ENCODE results near the gene KHDC3L. TPM values are rescaled to one million over a fixed set of nuclear protein-coding genes. Genes with fewer than 3 reads are reported as not detected.
A peak's percentile ranks its signal among the peaks of the same experiment; 100 is the strongest.
"Not testable (repeated sequence)": the region's sequence is repeated elsewhere in the genome, so short reads cannot be mapped to it uniquely, and the experiment has no call there.

Gene KHDC3L
- total RNA-seq, 2 donors from 2014 or later: not detected

DNA sequence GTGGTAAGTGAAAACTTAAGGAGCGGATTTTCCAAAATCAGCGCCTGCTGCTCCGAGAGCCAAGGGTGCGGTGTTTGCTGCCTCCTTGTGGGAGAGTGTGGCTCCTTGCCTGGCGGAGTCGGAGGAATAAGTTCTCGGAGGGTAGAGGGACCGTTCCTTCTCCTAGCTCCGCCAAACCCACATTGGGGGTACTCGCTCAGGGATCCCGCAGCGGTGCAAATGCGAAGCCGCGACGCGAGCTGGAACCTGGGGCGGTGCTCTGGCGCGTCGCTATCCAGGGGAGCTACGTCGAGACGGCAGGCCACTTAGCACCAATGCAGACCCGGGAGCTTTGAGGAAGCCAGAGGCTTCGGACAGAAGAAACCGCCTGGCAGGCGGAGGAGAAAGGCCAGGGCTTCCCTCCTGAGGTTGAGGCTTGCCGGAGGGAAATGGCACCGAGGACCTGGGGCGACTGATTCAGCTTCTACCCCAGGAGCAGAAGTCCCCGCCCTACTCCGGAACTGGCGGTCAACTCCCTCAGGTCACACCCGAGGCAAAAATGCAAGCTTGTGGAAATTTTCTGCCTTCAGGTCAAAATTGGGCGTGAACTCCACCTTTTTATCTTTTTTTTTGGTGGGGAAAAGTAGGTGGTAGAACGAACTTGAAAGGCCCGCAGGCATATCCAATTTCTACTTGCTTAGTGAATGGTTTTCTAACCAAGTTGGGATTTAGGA lies 26.5 kb downstream of the KHDC3L start:
- H3K4me1 Mint-ChIP-seq: peaks cover 12% of the 10 kb centered on the region
- peak overlapping the region; percentile 86 for H3K4me3 Mint-ChIP-seq
- ATAC-seq (replicated peaks): peak; percentile 92
- no peaks in the 10 kb centered on the region for H3K9me3 Mint-ChIP-seq
- H3K27ac Mint-ChIP-seq: peak overlapping the region; percentile 82
- H3K27me3 Mint-ChIP-seq: no peaks in the 10 kb centered on the region
- H3K36me3 Mint-ChIP-seq (ENCODE audit: low read depth): no peaks in the 10 kb centered on the region

GRCh38 chr6:73389854-73390253 lies 27.4 kb downstream of the KHDC3L start:
- Mint-ChIP-seq H3K36me3 (ENCODE audit: low read depth) (no peaks in the 10 kb centered on the region), H3K27me3 (no peaks in the 10 kb centered on the region), H3K9me3 (no peaks in the 10 kb centered on the region), H3K4me1 (peaks cover 12% of the 10 kb centered on the region), H3K4me3 (peak overlapping the region; percentile 86), H3K27ac (peak overlapping the region; percentile 82)
- no peak for ATAC-seq (replicated peaks)

DNA sequence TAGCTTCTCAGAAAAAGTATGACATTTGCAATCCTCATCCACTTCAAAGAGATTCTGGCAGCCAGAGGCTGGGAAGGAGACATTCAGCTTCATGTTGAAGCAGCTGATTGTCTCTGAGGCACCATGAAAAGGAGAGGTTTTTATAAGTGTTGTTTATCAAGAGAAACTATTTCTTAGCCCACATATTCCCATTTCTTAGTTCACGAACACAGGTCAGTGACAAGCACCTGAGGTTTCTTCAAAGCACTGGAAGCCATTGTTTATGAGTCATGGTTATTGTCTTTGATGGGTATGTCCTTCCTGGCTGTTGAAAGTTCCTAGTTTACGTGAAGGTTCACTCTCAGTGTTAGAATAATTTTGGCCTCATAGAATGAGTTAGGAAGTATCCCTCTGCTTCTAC lies 29.2 kb downstream of the KHDC3L start:
- Mint-ChIP-seq H3K27me3 (no peaks in the 10 kb centered on the region), H3K9me3 (no peaks in the 10 kb centered on the region), H3K4me3 (peak overlapping the region; percentile 71), H3K27ac (peak overlapping the region; percentile 83), H3K4me1 (peaks cover 12% of the 10 kb centered on the region), H3K36me3 (ENCODE audit: low read depth) (no peaks in the 10 kb centered on the region)
- peak; percentile 66 for ATAC-seq (replicated peaks)

DNA sequence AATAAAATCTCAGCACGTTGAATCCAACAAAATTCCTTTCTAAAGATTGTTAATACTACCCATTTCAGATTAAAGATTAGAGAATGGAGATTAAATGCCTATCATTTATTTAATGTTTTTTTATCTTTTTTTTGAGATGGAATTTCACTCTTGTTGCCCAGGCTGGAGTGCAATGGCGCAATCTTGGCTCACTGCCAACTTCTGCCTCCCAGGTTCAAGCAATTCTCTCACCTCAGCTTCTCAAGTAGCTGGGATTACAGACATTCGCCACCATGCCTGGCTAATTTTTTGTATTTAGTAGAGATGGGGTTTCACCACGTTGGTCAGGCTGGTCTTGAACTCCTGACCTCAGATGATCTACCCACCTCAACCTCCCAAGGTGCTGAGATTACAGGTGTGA lies 29.7 kb downstream of the KHDC3L start:
- H3K27ac Mint-ChIP-seq: peak overlapping the region; percentile 83
- ATAC-seq (replicated peaks); H3K9me3 Mint-ChIP-seq; H3K36me3 Mint-ChIP-seq (ENCODE audit: low read depth); H3K27me3 Mint-ChIP-seq: not testable (repeated sequence)
- H3K4me1 Mint-ChIP-seq: peaks cover 12% of the 10 kb centered on the region
- H3K4me3 Mint-ChIP-seq: peak overlapping the region; percentile 71

DNA sequence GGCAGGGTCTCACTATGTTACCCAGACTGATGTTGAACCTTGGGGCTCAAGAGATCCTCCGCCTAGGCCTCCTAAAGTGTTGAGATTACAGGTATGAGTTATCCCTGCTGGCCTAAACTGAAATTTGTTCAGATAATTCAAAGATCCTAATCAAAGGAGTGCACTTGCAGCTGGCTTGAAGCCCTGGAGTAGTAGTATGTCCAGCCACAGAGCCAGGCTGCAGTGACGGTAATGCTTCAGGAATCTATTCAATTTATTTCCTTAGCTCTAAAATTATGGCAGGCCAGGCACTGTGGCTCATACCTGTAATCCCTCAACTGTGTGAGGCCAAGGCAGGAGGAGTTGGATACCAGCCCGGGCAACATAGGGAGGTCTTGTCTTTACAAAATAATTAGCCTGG lies 30.8 kb downstream of the KHDC3L start:
- ATAC-seq (replicated peaks): no peak
- Mint-ChIP-seq H3K36me3 (ENCODE audit: low read depth) (no peaks in the 10 kb centered on the region), H3K27ac (no peak overlapping the region), H3K4me3 (no peak overlapping the region), H3K4me1 (peaks cover 12% of the 10 kb centered on the region), H3K27me3 (no peaks in the 10 kb centered on the region), H3K9me3 (no peaks in the 10 kb centered on the region)

DNA sequence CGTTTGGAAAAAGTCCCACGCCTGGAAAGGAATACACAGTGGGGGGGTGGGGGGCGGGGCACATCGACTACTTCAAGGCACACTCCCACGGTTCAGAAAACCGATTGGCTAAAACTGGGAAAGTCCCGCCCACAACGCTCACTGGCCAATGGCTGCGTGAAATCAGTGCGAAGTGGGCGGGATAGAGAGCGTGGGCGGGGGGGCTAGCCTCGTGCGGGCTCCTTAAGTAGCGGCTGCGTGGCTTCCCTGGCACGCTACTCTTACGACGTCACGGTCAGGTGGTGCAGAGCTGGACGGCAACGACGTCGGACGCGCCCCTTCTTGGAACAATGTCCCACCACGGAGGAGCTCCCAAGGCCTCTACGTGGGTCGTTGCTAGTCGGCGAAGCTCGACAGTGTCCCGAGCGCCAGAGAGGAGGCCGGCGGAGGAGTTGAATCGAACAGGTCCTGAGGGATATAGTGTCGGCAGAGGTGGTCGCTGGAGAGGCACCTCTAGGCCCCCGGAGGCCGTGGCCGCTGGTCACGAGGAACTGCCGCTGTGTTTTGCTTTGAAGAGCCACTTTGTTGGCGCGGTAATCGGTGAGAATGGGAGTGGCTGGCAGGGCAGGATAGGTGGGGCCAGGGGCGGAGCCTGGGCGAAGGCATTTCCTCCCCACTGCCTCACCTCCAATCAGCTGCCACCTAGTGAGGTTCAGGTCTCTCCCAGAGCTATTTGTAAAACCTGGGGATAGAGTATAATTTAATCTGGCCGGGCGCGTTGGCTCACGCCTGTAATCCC lies 32.3 kb downstream of the KHDC3L start, which contains the start of gene DDX43:
DDX43 (plus strand) TSS at position 252 of the 778 bp plus-strand sequence; CDS start at position 330, 78 bp downstream.
- Mint-ChIP-seq H3K27ac (peak within 1 kb of the TSS; percentile 46), H3K36me3 (ENCODE audit: low read depth) (no peaks in the 10 kb centered on the region), H3K4me3 (peak within 1 kb of the TSS; percentile 57), H3K9me3 (no peaks in the 10 kb centered on the region), H3K4me1 (peaks cover 12% of the 10 kb centered on the region), H3K27me3 (no peaks in the 10 kb centered on the region)
- ATAC-seq (replicated peaks): peak; percentile 57

- no peak overlapping the region for H3K27ac Mint-ChIP-seq
- ATAC-seq (replicated peaks): no peak
- H3K9me3 Mint-ChIP-seq: no peaks in the 10 kb centered on the region
- H3K36me3 Mint-ChIP-seq (ENCODE audit: low read depth): no peaks in the 10 kb centered on the region
- H3K4me1 Mint-ChIP-seq: peaks cover 12% of the 10 kb centered on the region
- H3K4me3 Mint-ChIP-seq: no peak overlapping the region
- H3K27me3 Mint-ChIP-seq: no peaks in the 10 kb centered on the region
These were observed 33.4 kb downstream of the KHDC3L start for GRCh38 chr6:73395875-73396274.

DNA sequence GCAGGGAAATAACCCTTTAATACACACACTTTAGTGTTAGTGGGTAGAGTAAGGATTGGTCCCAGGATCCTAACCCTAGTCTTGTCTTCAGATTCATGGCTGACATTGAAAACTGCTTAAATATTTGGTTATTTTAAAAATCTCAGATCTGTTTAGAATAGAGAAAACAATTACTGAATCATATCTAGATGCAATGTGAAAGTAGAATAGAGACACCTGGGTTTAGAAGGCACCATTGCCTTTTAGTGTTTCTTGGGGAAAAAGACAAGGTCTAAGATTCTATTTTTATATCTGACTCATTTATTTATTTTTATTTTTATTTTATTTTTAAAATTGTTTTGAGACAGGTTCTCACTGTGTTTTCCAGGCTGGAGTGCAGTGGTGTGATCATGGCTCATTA lies 38.2 kb downstream of the KHDC3L start:
- no peak for ATAC-seq (replicated peaks)
- no peaks in the 10 kb centered on the region for H3K4me1 Mint-ChIP-seq
- no peak overlapping the region for H3K4me3 Mint-ChIP-seq
- no peaks in the 10 kb centered on the region for H3K9me3 Mint-ChIP-seq
- no peak overlapping the region for H3K27ac Mint-ChIP-seq
- H3K36me3 Mint-ChIP-seq (ENCODE audit: low read depth): no peaks in the 10 kb centered on the region
- no peaks in the 10 kb centered on the region for H3K27me3 Mint-ChIP-seq

GRCh38 chr6:73409395-73409794 lies 46.9 kb downstream of the KHDC3L start:
- no peaks in the 10 kb centered on the region for H3K4me1 Mint-ChIP-seq
- peaks cover 4% of the 10 kb centered on the region for H3K36me3 Mint-ChIP-seq (ENCODE audit: low read depth)
- H3K4me3 Mint-ChIP-seq: no peak overlapping the region
- H3K27ac Mint-ChIP-seq: no peak overlapping the region
- H3K27me3 Mint-ChIP-seq: no peaks in the 10 kb centered on the region
- H3K9me3 Mint-ChIP-seq: no peaks in the 10 kb centered on the region
- ATAC-seq (replicated peaks): no peak

DNA sequence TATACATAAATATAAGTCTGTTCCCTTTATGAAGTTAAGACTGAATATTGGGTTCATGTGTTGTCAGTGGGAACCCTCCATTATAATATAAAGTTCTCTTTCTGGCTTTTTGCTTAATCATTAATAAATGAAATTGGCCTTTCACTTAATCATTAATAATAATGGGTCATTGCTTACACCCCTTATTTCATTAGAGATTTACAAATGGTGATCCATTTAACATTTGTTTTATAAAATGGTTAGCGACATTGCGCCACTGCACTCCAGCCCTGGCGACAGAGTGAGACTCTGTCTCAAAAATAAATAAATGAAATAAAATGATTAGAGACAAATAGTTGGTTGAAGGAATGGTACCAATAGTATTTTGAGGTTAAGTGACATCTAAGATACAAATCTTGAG lies 50.6 kb downstream of the KHDC3L start:
- Mint-ChIP-seq H3K4me1 (peaks cover 4% of the 10 kb centered on the region), H3K27ac (no peak overlapping the region), H3K36me3 (ENCODE audit: low read depth) (peaks cover 28% of the 10 kb centered on the region), H3K4me3 (no peak overlapping the region), H3K27me3 (no peaks in the 10 kb centered on the region), H3K9me3 (no peaks in the 10 kb centered on the region)
- no peak for ATAC-seq (replicated peaks)

Other genes with a start within 250 kb of the KHDC3L start
- not detected for gene KHDC1L, start 137.2 kb upstream of the KHDC3L start, total RNA-seq
- gene KHDC1, start 99.5 kb upstream of the KHDC3L start, total RNA-seq: 1 to 10 TPM; 5.1 to 7.7 TPM
- not detected for gene DPPA5, start 8.4 kb upstream of the KHDC3L start, total RNA-seq
- 1 to 10 TPM in 1 of 2 donors, under 1 TPM in 1; 0.26 to 1.0 TPM for gene OOEP, start 7.2 kb downstream of the KHDC3L start, total RNA-seq
- gene DDX43, start 32.2 kb downstream of the KHDC3L start, total RNA-seq: under 1 TPM; 0.90 to 0.97 TPM
- 10 to 100 TPM; 37.5 to 56.0 TPM for gene CGAS, start 89.6 kb downstream of the KHDC3L start, total RNA-seq
- 10 to 100 TPM; 46.8 to 57.7 TPM for gene MTO1, start 99.1 kb downstream of the KHDC3L start, total RNA-seq
- gene EEF1A1, start 158.4 kb downstream of the KHDC3L start, total RNA-seq: over 10,000 TPM in 1 of 2 donors, 1,000 to 10,000 TPM in 1; 9,813 to 18,243 TPM